HepG2 (cell line): ENCODE data around the gene CREB3. TPM values are rescaled to one million over a fixed set of nuclear protein-coding genes. Genes with fewer than 3 reads are reported as not detected.

Source experiments
- ATAC-seq: fragments of 200-7000 bp; cut with Tn5 transposase; 3 replicates; pipeline ENCODE4 v1.9.1; 2020; ENCODE audit warnings: mild to moderate bottlenecking, moderate library complexity
- BruUV-seq: library from RNA; stranded (reverse); fragments of 400-500 nt; replicated peaks from 2 replicates; lab custom pipeline; 2021; lab: Mats Ljungman, UMichigan
- CTCF ChIA-PET: fragments of 300-600 bp; formaldehyde crosslinking; extraction: SDS; loops from one replicate; lab custom pipeline; 2021; ENCODE audit warnings: low total read pairs, inconsistent platforms, low intra/inter-chr PET ratio; lab: Yijun Ruan, JAX
- POLR2A ChIA-PET: fragments of 350-600 bp; sonication (Branson Sonifier 250); formaldehyde crosslinking; loops from one replicate; lab custom pipeline; 2020; ENCODE audit warnings: antibody characterized with exemption, inconsistent platforms; lab: Yijun Ruan, JAX
- DNase-seq: peaks from one replicate; pipeline ENCODE4 v3.0.0-alpha.2; 2015; ENCODE audit warnings: low spot score
- FAIRE-seq: peaks from 3 replicates; lab custom pipeline; 2011; peaks lifted over from hg19 to GRCh38; lab: Jason Lieb, UNC
- H2AFZ ChIP-seq: one replicate; pipeline ENCODE4 v1.6.1; 2011; ENCODE audit warnings: low read length, inconsistent platforms
- H3K27ac ChIP-seq: fragments of 300-600 bp; 3 replicates; pipeline ENCODE4 v1.8.0; 2011; ENCODE audit warnings: mixed run types, mild to moderate bottlenecking, mixed read lengths, low read length, inconsistent platforms; ENCODE audit not compliant: insufficient read depth; ENCODE audit errors: extremely low read length
- H3K27me3 ChIP-seq, 2 experiments: fragments of 200-600 bp in 1 of 2; 2 replicates in 1 of 2; 3 replicates in 1 of 2; pipeline versions ENCODE4 v1.6.0 to v1.8.0; 2011; ENCODE audit warnings: low read length in 2 of 2, mild to moderate bottlenecking in 2 of 2, moderate library complexity in 2 of 2, inconsistent platforms in 1 of 2; ENCODE audit not compliant: insufficient read depth in 2 of 2, control insufficient read depth in 1 of 2
- H3K36me3 ChIP-seq, 2 experiments: fragments of 200-600 bp in 1 of 2; replicated peaks in 1 of 2; 2 replicates in 1 of 2; 3 replicates in 1 of 2; pipeline versions ENCODE4 v1.5.1 to v1.8.0; 2011; ENCODE audit warnings: low read length in 2 of 2, inconsistent platforms in 1 of 2; ENCODE audit not compliant: insufficient read depth in 2 of 2, control insufficient read depth in 1 of 2
- H3K4me1 ChIP-seq: 2 replicates; pipeline ENCODE4 v1.5.1; 2012; ENCODE audit warnings: low read length, inconsistent platforms; ENCODE audit not compliant: insufficient read depth
- H3K4me2 ChIP-seq: 2 replicates; pipeline ENCODE4 v1.6.0; 2011; ENCODE audit warnings: low read depth, low read length, inconsistent platforms
- H3K4me3 ChIP-seq, 3 experiments: fragments of 200-600 bp in 1 of 3; sonication (generic), shearing (Covaris generic) in 1 of 3; replicated peaks in 1 of 3; 2 replicates each; pipeline ENCODE4 v1.5.1; 2011 to 2016; ENCODE audit warnings: low read length in 3 of 3, inconsistent platforms in 2 of 3, low read depth in 2 of 3, mild to moderate bottlenecking in 2 of 3, control low read depth in 1 of 3, mixed read lengths in 1 of 3; ENCODE audit not compliant: insufficient read depth in 1 of 3
- H3K79me2 ChIP-seq: one replicate; pipeline ENCODE4 v1.6.1; 2011; ENCODE audit warnings: low read length, inconsistent platforms; ENCODE audit not compliant: insufficient read depth
- H3K9ac ChIP-seq: 2 replicates; pipeline ENCODE4 v1.6.0; 2011; ENCODE audit warnings: mild to moderate bottlenecking, low read depth, low read length, inconsistent platforms; ENCODE audit not compliant: insufficient read depth
- H3K9me3 ChIP-seq: 2 replicates; pipeline ENCODE4 v1.5.1; 2012; ENCODE audit warnings: mild to moderate bottlenecking, low read length
- H4K20me1 ChIP-seq: 2 replicates; pipeline ENCODE4 v1.6.0; 2011; ENCODE audit warnings: inconsistent platforms, mild to moderate bottlenecking, low read length, moderate library complexity; ENCODE audit not compliant: insufficient read depth
- BRCA1 ChIP-seq: sonication (generic); formaldehyde crosslinking; IDR thresholded peaks from 2 replicates; pipeline ENCODE4 v1.4.0; 2020; ENCODE audit warnings: missing genetic modification reagents
- EZH2 ChIP-seq: conservative IDR thresholded peaks from 2 replicates; pipeline ENCODE4 v1.6.1; 2012; ENCODE audit warnings: mild to moderate bottlenecking, low read depth, low read length, moderate library complexity
- HIVEP1 ChIP-seq: sonication (generic); formaldehyde crosslinking; IDR thresholded peaks from 2 replicates; pipeline ENCODE4 v1.4.0; 2020; ENCODE audit warnings: mild to moderate bottlenecking, missing genetic modification reagents
- HNF4A ChIP-seq: sonication (generic); formaldehyde crosslinking; IDR thresholded peaks from 2 replicates; pipeline ENCODE4 v1.4.0; 2020; ENCODE audit warnings: missing genetic modification reagents
- RBM22 ChIP-seq: fragments of 200-400 bp; formaldehyde crosslinking; optimal IDR thresholded peaks from 2 replicates; pipeline ENCODE3; 2017; ENCODE audit warnings: mild to moderate bottlenecking, low read length, moderate library complexity
- SNRNP70 ChIP-seq: fragments of 200-400 bp; formaldehyde crosslinking; IDR thresholded peaks from 2 replicates; pipeline ENCODE4 v1.6.1; 2017; ENCODE audit warnings: mild to moderate bottlenecking, low read depth, low read length, moderate library complexity
- ZKSCAN8 ChIP-seq: IDR thresholded peaks from 2 replicates; pipeline ENCODE4 v1.6.1; 2016; ENCODE audit warnings: borderline replicate concordance, missing genetic modification reagents, missing compliant biosample characterization
- ZMYM3 ChIP-seq: sonication (generic); formaldehyde crosslinking; IDR thresholded peaks from 2 replicates; pipeline ENCODE4 v1.5.1; 2020; ENCODE audit warnings: mild to moderate bottlenecking, missing genetic modification reagents
- ZNF12 ChIP-seq: sonication (generic); formaldehyde crosslinking; IDR thresholded peaks from 2 replicates; pipeline ENCODE4 v1.5.0; 2020; ENCODE audit warnings: missing genetic modification reagents
- ZNF558 ChIP-seq: sonication (generic); formaldehyde crosslinking; IDR thresholded peaks from 2 replicates; pipeline ENCODE4 v1.9.0; 2022; ENCODE audit warnings: mild to moderate bottlenecking, missing genetic modification reagents, borderline replicate concordance
- ZSCAN29 ChIP-seq: sonication (generic); formaldehyde crosslinking; conservative IDR thresholded peaks from 2 replicates; pipeline ENCODE4 v1.4.0; 2020; ENCODE audit warnings: mild to moderate bottlenecking, missing genetic modification reagents
- WGBS: methylation state at CpG from one replicate; pipeline ENCODE4 v1.1.6; 2017; ENCODE audit warnings: low lambda C conversion rate; 5-methylcytosine and 5-hydroxymethylcytosine counted together
- in situ Hi-C: cut with HindIII; loops from 2 replicates; pipeline ENCODE4 v1.10.0; 2017; ENCODE audit warnings: low pct_unique_long_range_greater_than_20kb; ENCODE audit not compliant: extremely low pct_ligation_motif_present
- intact Hi-C: fragments of 100-400 bp; cut with micrococcal nuclease; formaldehyde crosslinking; loops from one replicate; pipeline ENCODE4 v1.10.0; 2022; ENCODE audit not compliant: unreplicated experiment
- polyA plus RNA-seq, 8 experiments: library from polyadenylated mRNA; depleted of rRNA in 3 of 8; stranded (reverse) in 7 of 8; unstranded in 1 of 8; fragments of >200 nt; fragmentation: Illumina TruSeq in 4 of 8; extraction: Trizol in 4 of 8; gene quantifications; 2 replicates each; pipeline versions ENCODE4 v1.2.1 to v1.2.3, GENCODE V29; 2011 to 2016; ENCODE audit warnings: low read depth in 4 of 8, missing spikeins in 1 of 8, mixed read lengths in 1 of 8; ENCODE audit not compliant: insufficient read depth in 1 of 8
- total RNA-seq, 5 experiments: library from RNA; depleted of rRNA; stranded (reverse); fragments of >200 nt; fragmentation: Illumina TruSeq; extraction: Trizol; gene quantifications; 2 replicates each; pipeline ENCODE4 v1.2.3, GENCODE V29; 2016; ENCODE audit warnings: low read depth in 1 of 5

CREB3 gene
- total and polyA plus RNA-seq, 2 of the 13 experiments (the other 11 are each of a cell fraction or from before 2014, with no cell fraction given) = 11.1 to 34.2 TPM

GRCh38 chr9:35700942-35701341 lies 31.5 kb upstream of the CREB3 start:
- H3K79me2 ChIP-seq = no peaks in the 10 kb centered on the region
- TF ChIP-seq HIVEP1 (no peak), ZMYM3 (CRISPR knock-in tag) (no peak), RBM22 (peak; percentile 17), ZNF558 (CRISPR knock-in tag) (no peak), EZH2 (no peak)
- BruUV-seq = no TSS peak
- H3K36me3 ChIP-seq = peaks cover 54 to 90% of the 10 kb centered on the region in 2 experiments
- H3K4me3 ChIP-seq = no peak overlapping the region
- in situ Hi-C loops = no loop called here
- H3K9me3 ChIP-seq = no peaks in the 10 kb centered on the region
- no peak for ATAC-seq
- H3K27ac ChIP-seq = no peak overlapping the region
- no peaks in the 10 kb centered on the region for H4K20me1 ChIP-seq
- POLR2A ChIA-PET = no interaction called here
- H3K4me1 ChIP-seq = peaks cover 5% of the 10 kb centered on the region
- FAIRE-seq = no peak
- no peak for DNase-seq
- intact Hi-C loops = no loop called here
- H3K27me3 ChIP-seq = no peaks in the 10 kb centered on the region
- no peak overlapping the region for H3K9ac ChIP-seq
- no peak overlapping the region for H2AFZ ChIP-seq
- no peak overlapping the region for H3K4me2 ChIP-seq
- CTCF ChIA-PET = no interaction called here

GRCh38 chr9:35702696-35703095 lies 29.8 kb upstream of the CREB3 start:
- Histone ChIP-seq H3K36me3 (peaks cover 64 to 97% of the 10 kb centered on the region in 2 experiments), H4K20me1 (no peaks in the 10 kb centered on the region), H3K27me3 (no peaks in the 10 kb centered on the region), H3K9me3 (no peaks in the 10 kb centered on the region), H2AFZ (no peak overlapping the region), H3K4me2 (no peak overlapping the region), H3K4me3 (no peak overlapping the region), H3K27ac (no peak overlapping the region), H3K79me2 (no peaks in the 10 kb centered on the region), H3K4me1 (no peaks in the 10 kb centered on the region), H3K9ac (no peak overlapping the region)
- ATAC-seq (no peak), DNase-seq (no peak), FAIRE-seq (no peak)
- no peak for TF ChIP-seq ZKSCAN8 (CRISPR knock-in tag)
- TF ChIP-seq ZNF12 (CRISPR knock-in tag) = no peak
- no peak for TF ChIP-seq HNF4A (CRISPR knock-in tag)
- TF ChIP-seq ZSCAN29 (CRISPR knock-in tag) = no peak
- TF ChIP-seq SNRNP70 = no peak
- no peak for TF ChIP-seq BRCA1 (CRISPR knock-in tag)
- no TSS peak for BruUV-seq
- CTCF ChIA-PET = no interaction called here
- intact Hi-C loops (no loop called here), in situ Hi-C loops (no loop called here)
- POLR2A ChIA-PET = no interaction called here
- WGBS = 98% methylated on average over 7 of the region's 7 CpGs
